ENCODE data around the gene GNB4.

The GNB4 gene

DNA sequence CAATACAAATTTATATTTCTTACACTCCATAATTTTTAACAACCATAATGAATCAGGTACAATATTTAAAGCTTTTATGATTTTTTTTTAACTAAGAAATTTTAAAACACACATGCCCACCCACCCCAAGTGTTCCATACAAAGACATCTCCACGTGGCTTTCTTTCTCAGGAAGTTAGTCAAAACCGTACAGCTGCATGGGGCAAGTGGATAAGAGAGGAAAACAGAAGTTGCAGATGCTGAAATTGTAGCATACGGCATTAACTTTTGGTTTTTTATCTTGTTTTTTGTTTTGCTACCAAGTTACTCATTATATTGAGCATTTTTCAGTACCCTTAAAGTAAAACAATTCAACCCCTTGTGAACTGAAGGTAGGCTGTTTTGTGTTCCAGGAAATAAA, 14.8 kb downstream of the GNB4 start:
- DNase-seq (ENCODE audit: low read depth): no peak

DNA sequence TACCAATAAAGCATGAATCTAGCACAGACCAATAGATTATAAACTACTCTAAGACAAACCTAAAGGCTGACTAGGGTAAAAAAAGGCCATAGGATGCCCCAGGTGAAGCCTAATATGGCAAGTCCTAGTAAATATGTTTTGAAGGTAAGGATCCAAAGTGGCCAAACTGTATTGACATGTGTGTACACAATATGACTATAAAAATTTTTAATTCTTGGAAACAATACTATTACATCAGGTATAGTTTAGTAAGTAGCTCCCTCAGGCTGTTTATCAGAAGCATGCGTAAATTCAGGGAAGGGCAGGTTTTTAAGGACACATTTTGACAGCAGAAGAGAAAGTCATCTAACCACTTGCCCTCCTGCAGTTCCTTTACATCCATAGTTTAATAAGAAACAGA, 18.8 kb downstream of the GNB4 start:
- DNase-seq (ENCODE audit: low read depth): no peak

- no peak for DNase-seq (ENCODE audit: low read depth)
These were observed 19.2 kb downstream of the GNB4 start for GRCh38 chr3:179432021-179432420.

GRCh38 chr3:179430277-179430870, 20.9 kb downstream of the GNB4 start:
- DNase-seq (ENCODE audit: low read depth): no peak

GRCh38 chr3:179428876-179429548, 22.3 kb downstream of the GNB4 start:
- no peak for DNase-seq (ENCODE audit: low read depth)

- no peak for DNase-seq (ENCODE audit: low read depth)
These were observed 26.2 kb downstream of the GNB4 start for GRCh38 chr3:179425075-179425474.

- DNase-seq (ENCODE audit: low read depth): no peak
These were observed 29.8 kb downstream of the GNB4 start for GRCh38 chr3:179421500-179421899.

DNA sequence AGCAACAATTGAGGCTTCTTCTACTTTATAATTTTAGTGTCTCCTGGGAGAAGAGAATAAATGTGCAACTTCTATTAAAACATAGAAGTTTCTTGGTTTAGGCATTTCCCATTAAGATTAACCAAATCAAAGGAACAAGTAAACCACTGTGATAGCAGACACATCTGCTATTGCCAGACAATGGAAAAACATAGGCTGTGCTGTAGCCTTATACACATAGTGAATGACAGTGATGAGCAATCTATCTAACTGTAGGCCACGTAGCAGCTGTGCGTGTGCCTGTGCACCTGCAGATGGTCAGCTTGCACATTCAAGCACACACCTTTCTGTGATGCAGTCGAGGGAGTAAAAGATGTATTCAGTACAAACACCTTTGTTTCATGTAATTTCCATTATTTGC, 32.7 kb downstream of the GNB4 start:
- no peak for DNase-seq (ENCODE audit: low read depth)

DNA sequence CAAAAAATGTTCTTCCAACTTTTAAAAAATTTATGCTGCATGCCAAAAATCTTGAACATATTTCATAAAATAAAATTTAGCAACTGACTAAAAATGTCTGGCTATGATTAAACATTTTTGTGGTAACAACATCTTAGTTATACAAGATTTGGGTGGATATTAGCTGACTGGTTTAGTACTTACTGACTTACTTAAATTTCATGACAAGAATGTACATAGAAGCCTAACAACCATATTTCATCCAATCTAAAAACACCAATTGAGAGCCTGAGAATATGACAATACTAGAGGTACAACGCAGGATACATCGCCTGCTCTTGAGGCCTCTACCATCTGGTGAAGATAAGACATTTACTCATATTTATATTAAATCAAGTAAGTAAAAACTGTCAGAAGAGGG, 34.6 kb downstream of the GNB4 start:
- peak; percentile 44 for DNase-seq (ENCODE audit: low read depth)

GRCh38 chr3:179415377-179415776, 35.9 kb downstream of the GNB4 start:
- no peak for DNase-seq (ENCODE audit: low read depth)

- DNase-seq (ENCODE audit: low read depth): no peak
These were observed 36.5 kb downstream of the GNB4 start for GRCh38 chr3:179414804-179415203.

DNA sequence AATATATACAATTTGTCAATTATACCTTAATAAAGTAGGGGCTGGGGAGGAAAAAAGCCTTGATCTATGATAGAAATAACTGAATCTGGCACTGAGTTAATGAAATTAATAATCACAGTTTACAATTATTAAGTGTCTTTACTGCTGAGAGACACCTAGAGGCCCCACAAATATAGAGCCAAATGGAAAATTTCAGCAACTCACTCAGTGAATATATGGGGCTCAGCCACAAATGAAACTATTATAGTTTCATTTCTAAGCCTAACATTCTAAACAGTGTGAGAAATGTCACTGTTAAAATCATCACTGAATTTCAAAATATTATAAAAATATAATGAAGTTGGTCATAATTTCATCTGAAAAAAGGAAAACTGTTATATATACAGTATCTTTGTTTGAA, 40.3 kb downstream of the GNB4 start:
- DNase-seq (ENCODE audit: low read depth): no peak

DNA sequence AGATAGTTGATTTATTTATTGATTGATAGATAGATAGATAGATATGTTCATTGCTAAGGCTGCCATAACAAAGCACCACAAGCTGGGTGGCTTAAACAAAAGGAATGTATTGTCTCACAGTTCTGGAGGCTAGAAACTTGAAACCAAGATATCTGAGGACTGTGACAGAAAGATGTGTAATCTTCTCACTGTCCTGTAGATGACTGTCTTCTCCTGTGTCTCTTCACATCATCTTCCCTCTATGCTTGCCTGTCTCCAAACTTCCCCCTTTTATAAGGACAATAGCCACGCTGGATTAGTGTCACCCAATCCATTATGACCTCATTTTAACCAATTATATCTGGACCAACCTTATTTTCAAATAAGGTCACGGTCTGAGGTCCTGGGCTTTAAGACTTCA, 40.9 kb downstream of the GNB4 start:
- peak; percentile 18 for DNase-seq (ENCODE audit: low read depth)

DNA sequence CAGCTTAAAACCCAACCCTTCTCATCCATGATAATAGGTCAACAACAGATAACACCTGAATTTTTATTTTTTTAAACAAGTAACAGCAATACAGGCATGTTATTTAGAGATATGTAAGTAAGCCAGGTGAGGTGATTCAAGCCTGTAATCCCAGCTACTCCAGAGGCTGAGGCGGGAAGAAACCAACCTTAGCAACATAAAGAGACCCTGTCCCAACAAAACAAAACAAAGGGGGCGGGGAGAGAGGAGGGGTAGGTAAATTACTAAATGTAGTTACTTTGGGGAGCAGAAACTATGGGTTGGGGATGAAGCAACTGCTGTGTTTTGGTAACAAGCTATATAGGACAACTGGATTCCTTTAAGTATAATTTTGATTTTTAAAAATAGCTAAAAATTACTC, 47.0 kb downstream of the GNB4 start:
- DNase-seq (ENCODE audit: low read depth): no peak

DNA sequence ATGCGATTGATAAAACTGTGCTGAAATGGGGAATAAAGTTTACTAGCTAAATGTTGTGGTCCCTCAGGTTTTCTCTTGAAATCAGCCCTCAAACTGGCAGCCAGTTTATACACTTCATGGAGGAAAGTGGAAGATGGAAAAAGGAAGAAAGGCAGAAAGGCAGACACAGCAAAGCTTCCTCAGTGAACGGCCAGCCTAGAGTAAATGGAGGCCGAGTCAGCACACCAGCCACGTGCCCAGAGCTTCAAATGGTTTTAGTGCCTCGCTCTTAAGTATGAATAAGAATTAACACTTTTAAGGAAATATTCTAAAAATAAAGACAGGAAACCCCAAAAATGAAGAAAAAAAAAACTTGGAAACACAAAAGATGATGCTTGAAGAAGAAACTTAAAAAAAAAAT, 48.3 kb downstream of the GNB4 start:
- no peak for DNase-seq (ENCODE audit: low read depth)

GRCh38 chr3:179401561-179401960, 49.7 kb downstream of the GNB4 start:
- no peak for DNase-seq (ENCODE audit: low read depth)

DNA sequence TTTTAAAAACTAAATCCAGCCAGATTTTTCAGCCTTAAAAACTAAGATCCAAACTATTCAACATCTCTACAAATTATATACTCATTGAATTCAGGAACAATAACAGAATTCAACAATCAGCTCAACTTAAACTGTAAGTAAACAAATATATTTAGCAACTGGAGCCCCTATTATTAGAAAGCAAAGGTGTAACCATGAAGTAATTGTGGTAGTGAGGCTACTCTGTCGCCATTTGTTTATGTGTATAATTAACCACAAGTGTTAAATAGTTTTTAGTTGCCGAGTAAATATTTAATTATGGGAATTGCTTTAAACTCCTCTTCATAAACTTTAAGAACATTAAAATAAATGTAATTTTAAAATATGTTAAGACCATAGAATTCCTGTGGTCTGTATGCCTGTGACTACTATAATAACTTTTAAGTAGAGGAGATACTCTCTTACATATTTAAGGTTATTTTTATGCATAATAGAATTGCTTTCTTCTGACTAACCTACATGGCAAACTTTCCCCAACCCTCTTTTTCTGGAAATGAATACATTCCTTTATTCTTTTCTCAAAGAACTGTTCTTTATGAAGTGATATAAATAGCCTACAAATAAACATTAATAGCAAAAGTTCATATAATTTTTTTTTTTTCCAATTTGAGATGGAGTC, 52.6 kb downstream of the GNB4 start:
- DNase-seq (ENCODE audit: low read depth): no peak

- DNase-seq (ENCODE audit: low read depth): no peak
These were observed 59.4 kb downstream of the GNB4 start for GRCh38 chr3:179391906-179392305.

DNA sequence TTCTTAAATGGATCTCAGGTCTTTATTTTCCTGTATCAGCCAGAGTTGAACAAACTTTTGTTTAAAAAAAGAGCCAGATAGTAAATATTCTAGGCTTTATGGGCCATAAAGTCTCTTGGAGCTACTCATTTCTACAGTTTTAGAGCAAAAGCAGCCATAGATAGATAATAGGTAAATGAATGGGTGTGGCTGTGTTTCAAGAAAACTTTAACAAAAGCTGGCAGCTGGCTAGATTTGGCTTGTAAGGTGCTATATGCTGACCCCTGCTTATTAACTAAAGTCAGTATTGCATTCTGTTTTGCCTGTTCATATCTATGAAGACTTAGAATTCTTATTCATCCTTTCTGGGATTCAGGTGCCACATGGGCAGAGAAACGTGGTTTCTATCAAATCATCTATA, 74.8 kb downstream of the GNB4 start:
- DNase-seq (ENCODE audit: low read depth): no peak

DNA sequence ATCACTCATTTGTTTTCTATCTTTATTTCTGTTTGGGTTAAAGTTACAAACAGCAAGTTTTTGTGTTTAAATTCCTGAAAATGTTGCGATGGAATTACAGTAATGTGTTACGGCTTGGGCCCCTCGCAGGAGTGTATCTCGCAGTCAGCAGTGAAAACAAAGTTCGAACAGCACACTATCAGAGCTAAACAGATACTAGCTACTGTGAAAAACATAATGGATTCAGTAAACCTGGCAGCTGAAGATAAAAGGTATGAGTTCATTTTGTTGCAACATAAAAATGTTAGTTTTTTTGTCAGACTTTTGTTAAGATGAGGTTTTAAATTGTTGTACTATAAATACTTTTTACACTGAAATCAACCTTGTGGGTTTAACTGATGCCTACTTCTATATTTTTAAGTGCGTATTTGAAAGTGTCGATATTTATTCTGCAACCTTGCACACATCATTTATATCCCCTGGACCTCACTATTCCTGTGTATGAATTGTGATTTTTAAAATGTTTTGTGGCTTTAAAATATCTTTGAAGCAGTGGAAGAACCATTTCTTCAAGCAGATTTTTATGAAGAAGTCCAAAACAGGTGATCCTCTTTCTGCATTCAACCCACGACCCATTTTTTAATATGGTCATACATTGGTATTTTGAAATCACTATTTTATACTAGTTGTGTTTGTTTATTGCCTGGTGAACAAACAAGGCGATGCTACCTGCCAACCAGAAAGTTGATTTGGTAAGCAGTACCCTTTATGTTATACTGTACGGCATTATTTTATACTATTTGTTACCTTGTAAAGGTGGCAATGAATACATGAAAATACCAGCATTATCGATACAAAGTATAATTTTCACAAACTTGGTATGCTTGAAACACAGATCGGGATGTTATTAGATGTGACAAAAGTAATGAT, 75.9 kb downstream of the GNB4 start:
- DNase-seq (ENCODE audit: low read depth): no peak

GRCh38 chr3:179373938-179374337, 77.3 kb downstream of the GNB4 start:
- DNase-seq (ENCODE audit: low read depth): no peak

- no peak for DNase-seq (ENCODE audit: low read depth)
These were observed 81.6 kb downstream of the GNB4 start for GRCh38 chr3:179369621-179370020.

DNA sequence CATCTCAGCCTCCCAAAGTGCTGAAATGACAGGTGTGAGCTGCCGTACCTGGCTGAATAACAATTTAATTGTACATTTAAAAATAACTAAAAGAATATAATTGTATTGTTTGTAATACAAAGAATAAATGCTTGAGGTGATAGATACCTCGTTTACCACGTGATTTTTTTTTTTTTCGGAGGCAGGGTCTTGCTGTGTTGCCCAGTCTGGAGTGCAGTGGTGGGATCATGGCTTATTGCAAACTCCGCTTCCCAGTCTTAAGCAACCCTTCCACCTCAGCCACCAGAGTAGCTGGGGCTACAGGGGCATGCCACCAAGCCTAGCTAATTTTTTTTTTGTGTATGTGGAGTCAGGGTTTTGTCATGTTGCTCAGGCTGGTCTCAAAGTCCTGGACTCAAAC, 87.9 kb downstream of the GNB4 start:
- DNase-seq (ENCODE audit: low read depth): no peak

All from GM04503 (cell line).